Measurements from ENCODE around the gene LTO1. TPM values are rescaled to one million over a fixed set of nuclear protein-coding genes. Genes with fewer than 3 reads are reported as not detected.
A peak's percentile ranks its signal among the peaks of the same experiment; 100 is the strongest.

LTO1 gene
- polyA plus RNA-seq, 1 of the 3 experiments (the other 2 are of a cell fraction) = 30.8 TPM

GRCh38 chr11:69644962-69645675 is 30.0 kb downstream of the LTO1 start:
- Histone ChIP-seq H3K36me3 (replicated peaks in 1 of 2; ENCODE audit: control insufficient read depth in 1 of 2, insufficient read depth in 2 of 2, low read length in 1 of 2) (peaks cover 65 to 68% of the 10 kb centered on the region in 2 experiments), H3K27me3 (ENCODE audit: insufficient read depth) (no peaks in the 10 kb centered on the region), H3K9me2 (no peaks in the 10 kb centered on the region), H3K27ac (ENCODE audit: low read depth in 2 of 2, low read length in 1 of 2) (peak overlapping the region; percentile 31 to 94), H3K9ac (peak overlapping the region; percentile 100), H3K4me3 (ENCODE audit: low read depth in 2 of 2, low read length in 1 of 2) (peak overlapping the region; percentile 95 to 96), H4K20me1 (ENCODE audit: insufficient read depth) (peaks cover 83% of the 10 kb centered on the region), H3K4me2 (peak overlapping the region; percentile 97), H3K79me2 (ENCODE audit: insufficient read depth) (peaks cover 98% of the 10 kb centered on the region), H3F3A (replicated peaks; ENCODE audit: insufficient read depth) (peaks cover 64% of the 10 kb centered on the region), H2AFZ (ENCODE audit: low read depth) (no peak overlapping the region), H3K9me3 (no peaks in the 10 kb centered on the region), H3K4me1 (ENCODE audit: control insufficient read depth in 1 of 2, insufficient read depth in 2 of 2, low read depth in 1 of 2, low read length in 1 of 2) (peaks cover 41 to 47% of the 10 kb centered on the region in 2 experiments; a peak in 2 of 4 replicates)
- ChIA-PET POLR2A (interaction anchor here (0.8 to 4.9 kb wide), 13 partner anchors 8 to 544 kb away, joined by 3 to 27 read pairs (median 4); partner anchors contain the start of gene LTO1), CTCF (interaction anchor here (0.8 to 11.0 kb wide), 23 partner anchors 8 to 914 kb away, joined by 3 to 403 read pairs (median 9); partner anchors contain the start of gene LTO1)
- TF ChIP-seq MXI1 (IDR thresholded peaks at IDR 0.05; ENCODE audit: low read depth, low read length) = peak; percentile 62
- TF ChIP-seq CTCF (IDR thresholded peaks at IDR 0.05) = peak; percentile 30; the same call in 1 of the 2 replicates
- no peak for TF ChIP-seq PBX3 (IDR thresholded peaks at IDR 0.05)
- DNase-seq = peak; percentile 66
- 67% methylated on average over 9 of the region's 20 CpGs for WGBS (ENCODE audit: low lambda C conversion rate)

GRCh38 chr11:69644071-69644961 is 30.8 kb downstream of the LTO1 start:
- CTCF ChIA-PET = interaction anchor here (0.6 to 11.0 kb wide), 50 partner anchors 8 to 913 kb away, joined by 3 to 403 read pairs (median 4); partner anchors contain the start of gene LTO1
- TF ChIP-seq ZBTB33 (IDR thresholded peaks at IDR 0.05; ENCODE audit: borderline replicate concordance, low read depth) (no peak), IRF3 (IDR thresholded peaks at IDR 0.05; ENCODE audit: low read depth, low read length) (no peak), USF2 (IDR thresholded peaks at IDR 0.05; ENCODE audit: borderline replicate concordance, low read depth, low read length) (no peak; the same call in 1 of the 2 replicates), CTCF (IDR thresholded peaks at IDR 0.05) (peak; percentile 44), RCOR1 (IDR thresholded peaks at IDR 0.05; ENCODE audit: low read length) (no peak), FOSL2 (IDR thresholded peaks at IDR 0.05; ENCODE audit: borderline replicate concordance, low read depth) (no peak), NFIC (IDR thresholded peaks at IDR 0.05; ENCODE audit: borderline replicate concordance) (peak; percentile 63), GABPA (IDR thresholded peaks at IDR 0.05; ENCODE audit: low read depth) (no peak), EP300 (IDR thresholded peaks at IDR 0.05; ENCODE audit: borderline replicate concordance in 1 of 2, low read depth in 1 of 2, low read length in 1 of 2) (no peak)

More at GRCh38 chr11:69644071-69644961, 30.8 kb downstream of the LTO1 start:
- Histone ChIP-seq H3K79me2 (ENCODE audit: insufficient read depth) (peaks cover 98% of the 10 kb centered on the region), H3F3A (replicated peaks; ENCODE audit: insufficient read depth) (peaks cover 60% of the 10 kb centered on the region), H3K4me2 (peak overlapping the region; percentile 97), H3K27ac (ENCODE audit: low read depth in 2 of 2, low read length in 1 of 2) (peak overlapping the region; percentile 64 to 94), H3K36me3 (replicated peaks in 1 of 2; ENCODE audit: control insufficient read depth in 1 of 2, insufficient read depth in 2 of 2, low read length in 1 of 2) (peaks cover 57 to 60% of the 10 kb centered on the region in 2 experiments), H3K4me1 (ENCODE audit: control insufficient read depth in 1 of 2, insufficient read depth in 2 of 2, low read depth in 1 of 2, low read length in 1 of 2) (peaks cover 35 to 39% of the 10 kb centered on the region in 2 experiments; a peak in 3 of 4 replicates), H3K4me3 (ENCODE audit: low read depth in 2 of 2, low read length in 1 of 2) (peak overlapping the region; percentile 95 to 96), H3K9me2 (no peaks in the 10 kb centered on the region), H3K9me3 (no peaks in the 10 kb centered on the region), H2AFZ (ENCODE audit: low read depth) (no peak overlapping the region), H4K20me1 (ENCODE audit: insufficient read depth) (peaks cover 75% of the 10 kb centered on the region), H3K27me3 (ENCODE audit: insufficient read depth) (no peaks in the 10 kb centered on the region), H3K9ac (peak overlapping the region; percentile 100)
- WGBS (ENCODE audit: low lambda C conversion rate) = 29% methylated on average over 7 of the region's 24 CpGs
- peak; percentile 72 for DNase-seq
- POLR2A ChIA-PET = interaction anchor here (0.8 to 4.9 kb wide), 10 partner anchors 9 to 549 kb away, joined by 3 to 27 read pairs (median 4); partner anchors contain the start of gene LTO1
